Measurements from ENCODE around the gene NSD1. TPM values are rescaled to one million over a fixed set of nuclear protein-coding genes. Genes with fewer than 3 reads are reported as not detected.

The NSD1 gene
- total RNA-seq, 1 donor from 2014 or later = 111 TPM

DNA sequence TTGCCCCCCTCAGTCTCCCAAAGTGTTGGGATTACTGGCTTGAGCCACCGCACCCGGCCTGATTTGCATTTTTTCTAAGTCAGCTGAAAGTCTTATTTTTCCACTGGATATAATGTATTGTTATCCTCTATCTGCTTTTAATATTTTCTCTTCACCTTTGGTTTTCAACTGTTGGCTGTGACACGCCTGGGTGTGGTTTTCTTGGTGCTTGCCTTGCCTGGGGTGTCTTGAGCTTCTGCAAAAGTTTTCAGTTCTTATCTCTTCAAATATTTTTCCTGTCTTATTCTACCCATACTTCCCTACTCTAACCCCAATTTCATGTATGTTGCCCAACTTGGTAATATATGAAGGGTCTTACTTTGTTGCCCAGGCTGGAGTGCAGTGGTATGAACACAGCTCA, 182.4 kb downstream of the NSD1 start:
- Mint-ChIP-seq H3K36me3 (ENCODE audit: low read depth, unreplicated experiment) (peaks cover 11% of the 10 kb centered on the region), H3K27me3 (ENCODE audit: unreplicated experiment) (peaks cover 5% of the 10 kb centered on the region), H3K4me3 (ENCODE audit: unreplicated experiment) (peak overlapping the region; percentile 24), H3K27ac (ENCODE audit: unreplicated experiment) (no peak overlapping the region), H3K9me3 (ENCODE audit: unreplicated experiment) (peaks cover 6% of the 10 kb centered on the region), H3K4me1 (ENCODE audit: unreplicated experiment) (peaks cover 15% of the 10 kb centered on the region)
- no peak for DNase-seq (ENCODE audit: low spot score)
- TF ChIP-seq, protein P1, sequence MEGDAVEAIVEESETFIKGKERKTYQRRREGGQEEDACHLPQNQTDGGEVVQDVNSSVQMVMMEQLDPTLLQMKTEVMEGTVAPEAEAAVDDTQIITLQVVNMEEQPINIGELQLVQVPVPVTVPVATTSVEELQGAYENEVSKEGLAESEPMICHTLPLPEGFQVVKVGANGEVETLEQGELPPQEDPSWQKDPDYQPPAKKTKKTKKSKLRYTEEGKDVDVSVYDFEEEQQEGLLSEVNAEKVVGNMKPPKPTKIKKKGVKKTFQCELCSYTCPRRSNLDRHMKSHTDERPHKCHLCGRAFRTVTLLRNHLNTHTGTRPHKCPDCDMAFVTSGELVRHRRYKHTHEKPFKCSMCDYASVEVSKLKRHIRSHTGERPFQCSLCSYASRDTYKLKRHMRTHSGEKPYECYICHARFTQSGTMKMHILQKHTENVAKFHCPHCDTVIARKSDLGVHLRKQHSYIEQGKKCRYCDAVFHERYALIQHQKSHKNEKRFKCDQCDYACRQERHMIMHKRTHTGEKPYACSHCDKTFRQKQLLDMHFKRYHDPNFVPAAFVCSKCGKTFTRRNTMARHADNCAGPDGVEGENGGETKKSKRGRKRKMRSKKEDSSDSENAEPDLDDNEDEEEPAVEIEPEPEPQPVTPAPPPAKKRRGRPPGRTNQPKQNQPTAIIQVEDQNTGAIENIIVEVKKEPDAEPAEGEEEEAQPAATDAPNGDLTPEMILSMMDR (IDR thresholded peaks at IDR 0.05; ENCODE audit: unreplicated experiment) = no peak

DNA sequence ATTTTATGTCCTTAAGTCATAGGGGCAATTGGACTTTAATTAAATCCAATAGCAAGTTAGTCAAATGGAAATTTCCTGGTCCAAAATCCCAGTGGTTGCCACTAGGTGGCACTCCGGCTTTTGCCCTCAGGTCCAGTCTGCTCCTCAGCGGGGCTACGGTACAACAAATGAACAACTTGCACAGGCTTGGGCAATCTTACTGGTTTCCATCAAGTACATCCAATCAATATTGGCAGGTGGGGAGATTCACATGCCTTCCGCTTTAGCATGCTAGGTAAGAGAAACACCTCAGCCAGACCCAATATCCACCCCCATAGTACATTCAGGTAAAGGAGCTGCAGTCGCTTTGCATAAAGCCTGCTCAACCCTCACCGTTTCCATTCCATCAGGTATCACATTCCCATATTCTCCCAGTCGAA, 184.4 kb downstream of the NSD1 start:
- Mint-ChIP-seq H3K36me3 (ENCODE audit: low read depth, unreplicated experiment) (peaks cover 14% of the 10 kb centered on the region), H3K9me3 (ENCODE audit: unreplicated experiment) (peaks cover 6% of the 10 kb centered on the region), H3K4me1 (ENCODE audit: unreplicated experiment) (peaks cover 9% of the 10 kb centered on the region), H3K27me3 (ENCODE audit: unreplicated experiment) (peaks cover 6% of the 10 kb centered on the region), H3K27ac (ENCODE audit: unreplicated experiment) (no peak overlapping the region), H3K4me3 (ENCODE audit: unreplicated experiment) (no peak overlapping the region)
- TF ChIP-seq, protein P1 (IDR thresholded peaks at IDR 0.05; ENCODE audit: unreplicated experiment) = peak; percentile 91
- peak; percentile 78 for DNase-seq (ENCODE audit: low spot score)

DNA sequence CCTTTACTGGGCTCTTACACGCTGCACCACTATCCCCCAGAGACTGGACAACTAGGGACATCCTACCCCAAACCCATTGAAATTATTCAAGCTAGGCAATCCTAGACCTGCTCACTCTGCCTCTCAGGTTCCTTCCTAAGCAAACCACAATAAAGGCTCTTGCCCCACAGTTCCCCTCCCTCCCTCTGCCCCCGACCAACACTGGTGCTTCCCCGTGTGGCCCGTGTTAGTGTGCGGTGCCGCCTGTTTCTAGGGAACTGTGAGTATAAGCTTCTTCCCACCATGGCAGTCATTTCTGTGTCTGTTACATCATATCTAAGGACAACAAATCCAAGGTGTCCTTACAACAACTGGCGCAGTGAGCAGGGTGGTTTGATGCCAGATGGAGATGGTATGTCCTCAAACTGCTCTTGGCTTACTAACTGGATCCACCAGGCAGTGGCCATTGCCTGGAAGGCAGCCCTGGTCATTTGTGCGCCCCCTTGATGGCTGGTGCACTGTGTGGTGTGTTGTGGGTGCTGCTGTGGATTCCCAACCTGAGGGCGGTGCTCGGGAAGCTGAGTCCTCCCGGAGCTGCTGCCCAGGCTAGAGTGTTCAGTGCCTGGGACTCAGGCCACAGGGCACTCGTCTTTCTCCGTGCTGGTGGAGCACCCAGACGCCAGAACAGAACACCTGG, 186.5 kb downstream of the NSD1 start:
- H3K4me3 Mint-ChIP-seq (ENCODE audit: unreplicated experiment) = peak overlapping the region; percentile 65

DNA sequence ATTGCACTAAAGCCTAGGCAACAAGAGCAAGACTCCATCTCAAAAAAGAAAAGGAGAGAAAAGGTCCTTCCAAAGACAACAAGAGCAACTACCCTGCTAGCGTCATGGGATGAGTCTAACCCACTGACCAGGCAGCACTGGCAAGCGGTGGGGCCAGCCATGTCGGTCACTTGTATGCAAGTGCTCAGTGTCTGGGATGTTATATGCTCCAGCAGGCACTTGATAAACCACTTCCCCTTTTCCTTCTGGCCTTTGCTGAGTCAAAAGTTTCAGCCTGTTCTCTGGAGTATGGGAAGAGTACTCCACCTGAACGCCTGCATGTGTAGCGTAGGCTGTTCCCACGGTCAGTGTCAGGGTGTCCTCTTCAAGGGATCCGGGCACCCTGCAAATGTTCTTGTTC, 187.3 kb downstream of the NSD1 start:
- TF ChIP-seq, protein P1 (IDR thresholded peaks at IDR 0.05; ENCODE audit: unreplicated experiment) = no peak
- Mint-ChIP-seq H3K36me3 (ENCODE audit: low read depth, unreplicated experiment) (peaks cover 21% of the 10 kb centered on the region), H3K27me3 (ENCODE audit: unreplicated experiment) (peaks cover 4% of the 10 kb centered on the region), H3K4me3 (ENCODE audit: unreplicated experiment) (no peak overlapping the region), H3K9me3 (ENCODE audit: unreplicated experiment) (peaks cover 6% of the 10 kb centered on the region), H3K4me1 (ENCODE audit: unreplicated experiment) (peaks cover 9% of the 10 kb centered on the region), H3K27ac (ENCODE audit: unreplicated experiment) (no peak overlapping the region)
- DNase-seq (ENCODE audit: low spot score) = no peak

More for the DNA sequence above, 186.5 kb downstream of the NSD1 start:
- Mint-ChIP-seq H3K4me1 (ENCODE audit: unreplicated experiment) (peaks cover 9% of the 10 kb centered on the region), H3K9me3 (ENCODE audit: unreplicated experiment) (peaks cover 6% of the 10 kb centered on the region), H3K36me3 (ENCODE audit: low read depth, unreplicated experiment) (peaks cover 21% of the 10 kb centered on the region), H3K27me3 (ENCODE audit: unreplicated experiment) (peaks cover 6% of the 10 kb centered on the region), H3K27ac (ENCODE audit: unreplicated experiment) (no peak overlapping the region)
- TF ChIP-seq, protein P1 (IDR thresholded peaks at IDR 0.05; ENCODE audit: unreplicated experiment) = no peak
- DNase-seq (ENCODE audit: low spot score) = no peak

DNA sequence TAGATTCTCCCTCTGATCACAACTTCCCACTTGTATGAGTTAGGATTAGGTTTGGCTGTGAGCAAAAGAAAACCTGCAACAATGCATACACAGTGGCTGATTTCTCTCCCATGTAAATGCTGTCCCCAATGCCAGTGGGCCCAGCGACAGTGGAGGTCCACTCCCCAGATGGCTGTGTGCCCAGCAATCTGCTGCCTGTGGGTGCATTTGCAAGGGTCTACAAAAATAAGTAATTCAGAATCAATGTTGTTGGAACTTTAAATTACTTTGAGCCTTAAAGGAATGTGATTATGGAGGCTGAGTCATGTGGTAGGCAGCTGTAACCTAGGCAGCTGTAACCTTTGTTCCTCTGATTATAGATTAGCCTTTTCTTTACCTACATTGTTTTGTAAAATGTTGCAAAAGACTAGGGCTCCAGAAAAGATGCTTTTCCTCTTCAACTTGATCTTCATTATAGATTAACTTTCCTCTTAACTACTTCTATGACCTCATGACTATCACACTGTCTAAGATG, 192.4 kb downstream of the NSD1 start:
- H3K4me1 Mint-ChIP-seq (ENCODE audit: unreplicated experiment) = peaks cover 3% of the 10 kb centered on the region
- peaks cover 21% of the 10 kb centered on the region for H3K36me3 Mint-ChIP-seq (ENCODE audit: low read depth, unreplicated experiment)
- peaks cover 4% of the 10 kb centered on the region for H3K27me3 Mint-ChIP-seq (ENCODE audit: unreplicated experiment)
- no peaks in the 10 kb centered on the region for H3K9me3 Mint-ChIP-seq (ENCODE audit: unreplicated experiment)
- no peak for DNase-seq (ENCODE audit: low spot score)
- no peak overlapping the region for H3K4me3 Mint-ChIP-seq (ENCODE audit: unreplicated experiment)
- H3K27ac Mint-ChIP-seq (ENCODE audit: unreplicated experiment) = no peak overlapping the region
- TF ChIP-seq, protein P1 (IDR thresholded peaks at IDR 0.05; ENCODE audit: unreplicated experiment) = no peak

Data from endothelial cell (in vitro differentiated cells).